B cell (primary cell): ENCODE results near the gene FAM131B. TPM values are rescaled to one million over a fixed set of nuclear protein-coding genes. Genes with fewer than 3 reads are reported as not detected.

ENCODE experiments used
- ATAC-seq: fragments of 200-7000 bp; cut with Tn5 transposase; one replicate; pipeline ENCODE4 v1.10.0; 2021; ENCODE audit warnings: low read depth, mild to moderate bottlenecking, moderate number of reproducible peaks, moderate library complexity
- CTCF ChIA-PET: fragments of 350-600 bp; sonication (Branson Sonifier 250); formaldehyde crosslinking; loops from one replicate; lab custom pipeline; 2021; ENCODE audit warnings: antibody characterized with exemption, inconsistent platforms; lab: Charles Lee
- POLR2A ChIA-PET: fragments of 350-600 bp; sonication (Branson Sonifier 250); formaldehyde crosslinking; loops from one replicate; lab custom pipeline; 2021; ENCODE audit warnings: antibody characterized with exemption; lab: Charles Lee
- DNase-seq: peaks from one replicate; pipeline ENCODE4 v3.0.0; 2013
- H2AFZ ChIP-seq: 2 replicates; pipeline ENCODE4 v1.6.1; 2012; ENCODE audit warnings: mild to moderate bottlenecking, low read depth, low read length; ENCODE audit not compliant: insufficient read depth, poor library complexity, severe bottlenecking
- H3K27ac ChIP-seq, 2 donors: 1 replicate in 1 of 2; 2 replicates in 1 of 2; pipeline ENCODE4 v1.5.1; 2012 to 2013; ENCODE audit warnings: low read length in 2 of 2, mild to moderate bottlenecking in 2 of 2, moderate library complexity in 1 of 2
- H3K27me3 ChIP-seq, 4 experiments: fragments of 200-600 bp in 1 of 4; sonication (generic) in 1 of 4; replicated peaks in 1 of 4; 1 replicate in 2 of 4; 2 replicates in 2 of 4; pipeline versions ENCODE4 v1.6.1 to v1.7.0; 2013 to 2016; ENCODE audit warnings: low read length in 3 of 4, mild to moderate bottlenecking in 2 of 4, mixed read lengths in 1 of 4, moderate library complexity in 1 of 4; ENCODE audit not compliant: insufficient read depth in 4 of 4, control insufficient read depth in 3 of 4; ENCODE audit errors: control extremely low read depth in 1 of 4
- H3K36me3 ChIP-seq, 2 experiments: replicated peaks in 1 of 2; 1 replicate in 1 of 2; 2 replicates in 1 of 2; pipeline versions ENCODE4 v1.6.1 to v1.7.1; 2013; ENCODE audit warnings: low read length in 1 of 2; ENCODE audit not compliant: insufficient read depth in 2 of 2, control insufficient read depth in 1 of 2; ENCODE audit errors: control extremely low read depth in 1 of 2, extremely low read depth in 1 of 2
- H3K4me1 ChIP-seq, 2 donors: fragments of 200-600 bp in 1 of 2; sonication (generic) in 1 of 2; 1 replicate in 1 of 2; 2 replicates in 1 of 2; pipeline versions ENCODE4 v1.5.1 to v1.6.1; 2013 to 2017; ENCODE audit warnings: low read length in 2 of 2; ENCODE audit not compliant: control insufficient read depth in 2 of 2, insufficient read depth in 2 of 2
- H3K4me2 ChIP-seq: replicated peaks from 2 replicates; pipeline ENCODE3; 2012; ENCODE audit warnings: mild to moderate bottlenecking, low read depth, low read length; ENCODE audit not compliant: poor library complexity, severe bottlenecking
- H3K4me3 ChIP-seq, 5 experiments: fragments of 200-600 bp in 1 of 5; sonication (generic) in 1 of 5; 1 replicate in 3 of 5; 2 replicates in 2 of 5; pipeline versions ENCODE4 v1.5.1 to v1.7.0; 2011 to 2016; ENCODE audit warnings: low read length in 4 of 5, mild to moderate bottlenecking in 4 of 5, low read depth in 2 of 5, control low read depth in 1 of 5, moderate library complexity in 1 of 5; ENCODE audit not compliant: insufficient read depth in 1 of 5; ENCODE audit errors: control extremely low read depth in 1 of 5, extremely low read depth in 1 of 5
- H3K79me2 ChIP-seq: fragments of 200-600 bp; sonication (generic); one replicate; pipeline ENCODE4 v1.6.0; 2016; ENCODE audit warnings: low read length; ENCODE audit not compliant: control insufficient read depth, insufficient read depth
- H3K9ac ChIP-seq: fragments of 200-600 bp; sonication (generic); 2 replicates; pipeline ENCODE4 v1.6.1; 2017; ENCODE audit warnings: mild to moderate bottlenecking, low read length, moderate library complexity
- H3K9me3 ChIP-seq, 3 donors: one replicate each; pipeline versions ENCODE4 v1.6.1 to v1.7.1; 2013; ENCODE audit warnings: low read length in 2 of 3; ENCODE audit not compliant: control insufficient read depth in 2 of 3, insufficient read depth in 1 of 3; ENCODE audit errors: control extremely low read depth in 1 of 3
- H4K20me1 ChIP-seq: 2 replicates; pipeline ENCODE4 v1.6.0; 2012; ENCODE audit warnings: mild to moderate bottlenecking, low read length; ENCODE audit not compliant: insufficient read depth, control insufficient read depth, poor library complexity, severe bottlenecking
- H3K27ac Mint-ChIP-seq: one replicate; pipeline ENCODE4 v1.8.0; 2021; ENCODE audit warnings: mixed read lengths
- H3K27me3 Mint-ChIP-seq: one replicate; pipeline ENCODE4 v1.8.0; 2021; ENCODE audit warnings: mixed read lengths
- H3K4me1 Mint-ChIP-seq: one replicate; pipeline ENCODE4 v1.8.0; 2021; ENCODE audit warnings: mixed read lengths
- H3K4me3 Mint-ChIP-seq: one replicate; pipeline ENCODE4 v1.8.0; 2021; ENCODE audit warnings: mixed read lengths
- H3K9me3 Mint-ChIP-seq: one replicate; pipeline ENCODE4 v1.8.0; 2022; ENCODE audit warnings: mixed read lengths; ENCODE audit not compliant: insufficient read depth
- CTCF ChIP-seq: fragments of 200-600 bp; IDR thresholded peaks from one replicate; pipeline ENCODE4 v1.8.0; 2022; ENCODE audit warnings: antibody characterized with exemption, mild to moderate bottlenecking
- EZH2 ChIP-seq: IDR thresholded peaks from 2 replicates; pipeline ENCODE4 v1.6.1; 2012; ENCODE audit warnings: borderline replicate concordance, low read depth, mild to moderate bottlenecking, moderate library complexity, low read length; ENCODE audit not compliant: insufficient read depth, poor library complexity, severe bottlenecking
- WGBS: methylation state at CpG from one replicate; pipeline ENCODE4 v1.1.5; 2013; ENCODE audit warnings: missing lambda C conversion rate; ENCODE audit not compliant: insufficient coverage; 5-methylcytosine and 5-hydroxymethylcytosine counted together
- intact Hi-C: fragments of 100-400 bp; cut with micrococcal nuclease; formaldehyde crosslinking; loops from one replicate; pipeline ENCODE4 v1.10.0; 2022
- polyA plus RNA-seq: library from polyadenylated mRNA; depleted of rRNA; stranded (reverse); fragments of >200 nt; gene quantifications from 2 replicates; pipeline ENCODE4 v1.2.3, GENCODE V29; 2012
- total RNA-seq, 2 donors: library from RNA; stranded (reverse); fragments of 120-200 nt in 1 of 2; gene quantifications; 1 replicate in 1 of 2; 2 replicates in 1 of 2; pipeline versions ENCODE4 v1.2.3 to v1.2.4, GENCODE V29; 2013 to 2022

FAM131B gene
- total and polyA plus RNA-seq, 2 donors (not counting 1 experiment from before 2014, with no cell fraction given), result 0.05 TPM; not detected in 1

DNA sequence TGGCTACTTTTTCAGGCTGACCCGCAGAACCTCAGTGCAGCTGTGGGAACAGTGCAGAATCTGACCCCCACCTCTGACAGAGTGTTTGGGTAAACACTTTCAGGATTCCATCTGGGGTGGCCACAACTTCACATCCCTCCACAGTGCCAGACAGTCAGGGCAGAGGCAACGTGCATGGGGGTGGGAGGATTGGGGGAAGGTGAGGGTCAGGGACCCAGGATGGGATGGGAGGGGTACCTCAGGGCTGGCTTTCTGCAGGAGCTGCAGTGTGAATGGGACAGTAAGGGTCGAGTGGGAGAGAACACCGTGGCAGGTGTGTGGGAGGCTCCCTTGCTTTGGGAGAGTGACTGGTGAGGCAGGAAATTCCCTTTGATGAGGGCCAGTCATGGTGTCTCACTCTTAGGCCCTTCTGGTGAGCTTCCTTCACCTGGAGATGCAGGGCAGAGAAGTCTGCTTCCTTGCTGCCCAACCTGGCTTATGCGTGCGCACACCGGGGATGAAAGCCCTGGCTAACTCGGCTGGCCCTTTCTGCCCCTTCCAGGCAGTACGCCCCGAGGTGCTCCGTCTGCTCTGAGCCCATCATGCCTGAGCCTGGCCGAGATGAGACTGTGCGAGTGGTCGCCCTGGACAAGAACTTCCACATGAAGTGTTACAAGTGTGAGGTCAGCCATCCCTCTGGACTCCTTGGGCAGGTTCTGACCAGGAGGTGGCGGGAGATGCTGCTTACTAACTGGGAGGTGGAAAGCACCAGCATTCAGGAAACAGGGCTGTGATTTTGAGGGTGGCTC, 27.0 kb upstream of the FAM131B start:
- peaks cover 0 to 17% of the 10 kb centered on the region in 2 experiments for H3K36me3 ChIP-seq
- no peak overlapping the region for H3K4me2 ChIP-seq
- H3K4me3 Mint-ChIP-seq, result no peak overlapping the region
- TF ChIP-seq CTCF, result no peak
- no peak for TF ChIP-seq EZH2
- ChIA-PET CTCF (interaction anchor here (1.1 to 1.9 kb wide), 4 partner anchors 9 to 149 kb away, joined by 3 to 4 read pairs (median 4); no protein-coding TSS in a partner anchor), POLR2A (interaction anchor here (0.5 kb wide), 1 partner anchor 606 kb away, joined by 7 read pairs; no protein-coding TSS in a partner anchor)
- no peaks in the 10 kb centered on the region for H3K9me3 Mint-ChIP-seq
- no peak overlapping the region for H3K4me3 ChIP-seq
- H2AFZ ChIP-seq, result no peak overlapping the region
- H3K9ac ChIP-seq, result no peak overlapping the region
- no peaks in the 10 kb centered on the region for H3K27me3 Mint-ChIP-seq
- H3K27ac ChIP-seq, result no peak overlapping the region
- WGBS, result 92% methylated on average over 15 of the region's 15 CpGs
- intact Hi-C loops, result no loop called here
- no peak overlapping the region for H3K27ac Mint-ChIP-seq
- H3K79me2 ChIP-seq, result no peaks in the 10 kb centered on the region
- H3K4me1 ChIP-seq, result peaks cover 16 to 22% of the 10 kb centered on the region in 2 donors
- no peaks in the 10 kb centered on the region for H3K9me3 ChIP-seq
- H3K27me3 ChIP-seq, result no peaks in the 10 kb centered on the region
- H4K20me1 ChIP-seq, result no peaks in the 10 kb centered on the region
- DNase-seq (no peak), ATAC-seq (no peak)
- H3K4me1 Mint-ChIP-seq, result no peaks in the 10 kb centered on the region
